HepG2 (cell line): ENCODE data around the gene PSKH1. TPM values are rescaled to one million over a fixed set of nuclear protein-coding genes. Genes with fewer than 3 reads are reported as not detected.

Experiments used
- AHR ChIP-seq: IDR thresholded peaks from 2 replicates; pipeline ENCODE4 v1.6.1; 2018; ENCODE audit warnings: missing genetic modification reagents, missing compliant biosample characterization
- SMARCE1 ChIP-seq: fragments of 450-650 bp; IDR thresholded peaks from 2 replicates; pipeline ENCODE4 v1.6.1; 2017; ENCODE audit warnings: borderline replicate concordance
- SPEN ChIP-seq: sonication (generic); formaldehyde crosslinking; IDR thresholded peaks from 2 replicates; pipeline ENCODE4 v1.5.1; 2020; ENCODE audit warnings: low read depth, mild to moderate bottlenecking, missing genetic modification reagents
- THYN1 ChIP-seq: sonication (generic); formaldehyde crosslinking; IDR thresholded peaks from 2 replicates; pipeline ENCODE4 v1.8.1; 2023; ENCODE audit warnings: low read depth, mild to moderate bottlenecking, moderate library complexity, missing genetic modification reagents, borderline replicate concordance
- ZNF432 ChIP-seq: sonication (generic); formaldehyde crosslinking; IDR thresholded peaks from 2 replicates; pipeline ENCODE4 v1.5.0; 2020; ENCODE audit warnings: missing genetic modification reagents, mild to moderate bottlenecking, borderline replicate concordance
- ZNF484 ChIP-seq: sonication (generic); formaldehyde crosslinking; IDR thresholded peaks from 2 replicates; pipeline ENCODE4 v1.5.1; 2020; ENCODE audit warnings: mild to moderate bottlenecking, low read depth, missing genetic modification reagents, borderline replicate concordance
- ZNF772 ChIP-seq: sonication (generic); formaldehyde crosslinking; IDR thresholded peaks from 2 replicates; pipeline ENCODE4 v1.5.0; 2020; ENCODE audit warnings: mild to moderate bottlenecking, missing genetic modification reagents
- ZSCAN30 ChIP-seq: sonication (generic); formaldehyde crosslinking; IDR thresholded peaks from 2 replicates; pipeline ENCODE4 v1.5.0; 2020; ENCODE audit warnings: mild to moderate bottlenecking, missing genetic modification reagents
- polyA plus RNA-seq, 8 experiments: library from polyadenylated mRNA; depleted of rRNA in 3 of 8; stranded (reverse) in 7 of 8; unstranded in 1 of 8; fragments of >200 nt; fragmentation: Illumina TruSeq in 4 of 8; extraction: Trizol in 4 of 8; gene quantifications; 2 replicates each; pipeline versions ENCODE4 v1.2.1 to v1.2.3, GENCODE V29; 2011 to 2016; ENCODE audit warnings: low read depth in 4 of 8, missing spikeins in 1 of 8, mixed read lengths in 1 of 8; ENCODE audit not compliant: insufficient read depth in 1 of 8
- total RNA-seq, 5 experiments: library from RNA; depleted of rRNA; stranded (reverse); fragments of >200 nt; fragmentation: Illumina TruSeq; extraction: Trizol; gene quantifications; 2 replicates each; pipeline ENCODE4 v1.2.3, GENCODE V29; 2016; ENCODE audit warnings: low read depth in 1 of 5
- TF ChIP-seq, protein P1 (sequence below): sonication (generic); formaldehyde crosslinking; IDR thresholded peaks from 2 replicates; pipeline ENCODE4 v1.4.0; 2020; ENCODE audit warnings: missing genetic modification reagents, borderline replicate concordance
- TF ChIP-seq, protein P2 (sequence below): sonication (generic); formaldehyde crosslinking; IDR thresholded peaks from 2 replicates; pipeline ENCODE4 v1.9.0; 2022; ENCODE audit warnings: missing genetic modification reagents, mild to moderate bottlenecking, borderline replicate concordance
- TF ChIP-seq, protein P3 (sequence below): sonication (generic); formaldehyde crosslinking; IDR thresholded peaks from 2 replicates; pipeline ENCODE4 v1.5.0; 2020; ENCODE audit warnings: mild to moderate bottlenecking, missing genetic modification reagents, borderline replicate concordance
- TF ChIP-seq, protein P4 (sequence below): sonication (generic); formaldehyde crosslinking; IDR thresholded peaks from 2 replicates; pipeline ENCODE4 v1.5.1; 2020; ENCODE audit warnings: missing genetic modification reagents, mild to moderate bottlenecking, borderline replicate concordance
- TF ChIP-seq, protein P5 (sequence below): IDR thresholded peaks from 2 replicates; pipeline ENCODE4 v1.6.1; 2018; ENCODE audit warnings: missing genetic modification reagents, mild to moderate bottlenecking, missing compliant biosample characterization
- TF ChIP-seq, protein P6 (sequence below), 2 experiments: fragments of 450-650 bp in 1 of 2; sonication (generic) in 1 of 2; formaldehyde crosslinking; IDR thresholded peaks; 2 replicates each; pipeline versions ENCODE4 v1.5.0 to v1.8.0; 2020 to 2022; ENCODE audit warnings: mild to moderate bottlenecking in 1 of 2, missing genetic modification reagents in 1 of 2
- TF ChIP-seq, protein P7 (sequence below): sonication (generic); formaldehyde crosslinking; IDR thresholded peaks from 2 replicates; pipeline ENCODE4 v1.8.1; 2023; ENCODE audit warnings: missing genetic modification reagents, mild to moderate bottlenecking, borderline replicate concordance
- TF ChIP-seq, protein P8 (sequence below): sonication (generic); formaldehyde crosslinking; IDR thresholded peaks from 2 replicates; pipeline ENCODE4 v1.8.1; 2023; ENCODE audit warnings: mild to moderate bottlenecking, moderate library complexity, missing genetic modification reagents

PSKH1 gene
- total and polyA plus RNA-seq, 2 of the 13 experiments (the other 11 are each of a cell fraction or from before 2014, with no cell fraction given) = 8.4 to 19.1 TPM

DNA sequence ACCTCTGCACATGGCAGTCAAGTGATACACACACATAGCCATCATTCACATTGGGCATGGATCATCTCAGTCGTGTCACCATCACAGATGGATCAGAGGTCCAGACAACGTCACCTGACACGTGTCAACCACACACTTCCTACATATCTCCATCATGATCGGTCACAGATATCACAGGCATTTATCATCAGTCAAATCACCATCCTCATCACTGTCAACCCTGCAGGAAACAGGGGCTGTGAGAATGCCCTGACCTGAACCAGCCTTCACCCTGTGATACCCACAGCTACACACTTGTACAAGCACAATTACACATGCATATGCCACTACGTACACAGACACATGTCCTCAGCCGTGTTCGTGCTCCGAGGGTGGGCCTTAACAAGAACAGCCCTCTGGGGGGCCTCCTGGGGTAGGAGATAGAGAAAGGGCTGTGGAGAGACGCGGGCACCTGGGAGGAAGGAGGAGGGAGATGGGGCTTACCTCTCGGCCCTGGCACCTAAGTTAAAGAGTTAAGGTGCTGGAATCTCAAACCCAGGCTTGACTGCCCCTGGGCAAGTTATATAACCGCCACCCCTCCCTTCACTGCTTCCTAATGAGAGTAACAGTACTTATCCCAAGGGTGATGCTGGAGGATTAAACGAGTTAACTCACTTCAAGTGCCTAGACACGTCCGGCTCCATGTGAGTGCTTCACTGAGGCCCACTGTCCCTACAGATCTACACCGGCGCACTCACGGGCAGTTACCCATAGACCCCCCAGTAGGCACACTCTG lies 74.3 kb downstream of the PSKH1 start (continued):
- TF ChIP-seq, protein P1, sequence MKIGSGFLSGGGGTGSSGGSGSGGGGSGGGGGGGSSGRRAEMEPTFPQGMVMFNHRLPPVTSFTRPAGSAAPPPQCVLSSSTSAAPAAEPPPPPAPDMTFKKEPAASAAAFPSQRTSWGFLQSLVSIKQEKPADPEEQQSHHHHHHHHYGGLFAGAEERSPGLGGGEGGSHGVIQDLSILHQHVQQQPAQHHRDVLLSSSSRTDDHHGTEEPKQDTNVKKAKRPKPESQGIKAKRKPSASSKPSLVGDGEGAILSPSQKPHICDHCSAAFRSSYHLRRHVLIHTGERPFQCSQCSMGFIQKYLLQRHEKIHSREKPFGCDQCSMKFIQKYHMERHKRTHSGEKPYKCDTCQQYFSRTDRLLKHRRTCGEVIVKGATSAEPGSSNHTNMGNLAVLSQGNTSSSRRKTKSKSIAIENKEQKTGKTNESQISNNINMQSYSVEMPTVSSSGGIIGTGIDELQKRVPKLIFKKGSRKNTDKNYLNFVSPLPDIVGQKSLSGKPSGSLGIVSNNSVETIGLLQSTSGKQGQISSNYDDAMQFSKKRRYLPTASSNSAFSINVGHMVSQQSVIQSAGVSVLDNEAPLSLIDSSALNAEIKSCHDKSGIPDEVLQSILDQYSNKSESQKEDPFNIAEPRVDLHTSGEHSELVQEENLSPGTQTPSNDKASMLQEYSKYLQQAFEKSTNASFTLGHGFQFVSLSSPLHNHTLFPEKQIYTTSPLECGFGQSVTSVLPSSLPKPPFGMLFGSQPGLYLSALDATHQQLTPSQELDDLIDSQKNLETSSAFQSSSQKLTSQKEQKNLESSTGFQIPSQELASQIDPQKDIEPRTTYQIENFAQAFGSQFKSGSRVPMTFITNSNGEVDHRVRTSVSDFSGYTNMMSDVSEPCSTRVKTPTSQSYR (CRISPR knock-in tag) = no peak
- TF ChIP-seq ZNF484 = no peak
- TF ChIP-seq ZNF432 (CRISPR knock-in tag) = no peak
- TF ChIP-seq AHR (CRISPR knock-in tag) = no peak
- TF ChIP-seq SMARCE1 = no peak
- TF ChIP-seq, protein P2, sequence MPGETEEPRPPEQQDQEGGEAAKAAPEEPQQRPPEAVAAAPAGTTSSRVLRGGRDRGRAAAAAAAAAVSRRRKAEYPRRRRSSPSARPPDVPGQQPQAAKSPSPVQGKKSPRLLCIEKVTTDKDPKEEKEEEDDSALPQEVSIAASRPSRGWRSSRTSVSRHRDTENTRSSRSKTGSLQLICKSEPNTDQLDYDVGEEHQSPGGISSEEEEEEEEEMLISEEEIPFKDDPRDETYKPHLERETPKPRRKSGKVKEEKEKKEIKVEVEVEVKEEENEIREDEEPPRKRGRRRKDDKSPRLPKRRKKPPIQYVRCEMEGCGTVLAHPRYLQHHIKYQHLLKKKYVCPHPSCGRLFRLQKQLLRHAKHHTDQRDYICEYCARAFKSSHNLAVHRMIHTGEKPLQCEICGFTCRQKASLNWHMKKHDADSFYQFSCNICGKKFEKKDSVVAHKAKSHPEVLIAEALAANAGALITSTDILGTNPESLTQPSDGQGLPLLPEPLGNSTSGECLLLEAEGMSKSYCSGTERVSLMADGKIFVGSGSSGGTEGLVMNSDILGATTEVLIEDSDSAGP = no peak
- no peak for TF ChIP-seq ZSCAN30
- TF ChIP-seq, protein P3, sequence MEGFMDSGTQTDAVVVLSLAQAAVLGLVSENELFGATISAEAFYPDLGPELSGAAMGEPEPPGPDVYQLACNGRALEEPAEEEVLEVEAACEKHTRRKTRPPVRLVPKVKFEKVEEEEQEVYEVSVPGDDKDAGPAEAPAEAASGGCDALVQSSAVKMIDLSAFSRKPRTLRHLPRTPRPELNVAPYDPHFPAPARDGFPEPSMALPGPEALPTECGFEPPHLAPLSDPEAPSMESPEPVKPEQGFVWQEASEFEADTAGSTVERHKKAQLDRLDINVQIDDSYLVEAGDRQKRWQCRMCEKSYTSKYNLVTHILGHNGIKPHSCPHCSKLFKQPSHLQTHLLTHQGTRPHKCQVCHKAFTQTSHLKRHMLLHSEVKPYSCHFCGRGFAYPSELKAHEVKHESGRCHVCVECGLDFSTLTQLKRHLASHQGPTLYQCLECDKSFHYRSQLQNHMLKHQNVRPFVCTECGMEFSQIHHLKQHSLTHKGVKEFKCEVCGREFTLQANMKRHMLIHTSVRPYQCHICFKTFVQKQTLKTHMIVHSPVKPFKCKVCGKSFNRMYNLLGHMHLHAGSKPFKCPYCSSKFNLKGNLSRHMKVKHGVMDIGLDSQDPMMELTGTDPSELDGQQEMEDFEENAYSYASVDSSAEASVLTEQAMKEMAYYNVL (CRISPR knock-in tag) = no peak
- TF ChIP-seq ZNF772 (CRISPR knock-in tag) = no peak
- TF ChIP-seq SPEN = no peak
- TF ChIP-seq, protein P4, sequence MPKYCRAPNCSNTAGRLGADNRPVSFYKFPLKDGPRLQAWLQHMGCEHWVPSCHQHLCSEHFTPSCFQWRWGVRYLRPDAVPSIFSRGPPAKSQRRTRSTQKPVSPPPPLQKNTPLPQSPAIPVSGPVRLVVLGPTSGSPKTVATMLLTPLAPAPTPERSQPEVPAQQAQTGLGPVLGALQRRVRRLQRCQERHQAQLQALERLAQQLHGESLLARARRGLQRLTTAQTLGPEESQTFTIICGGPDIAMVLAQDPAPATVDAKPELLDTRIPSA = no peak
- TF ChIP-seq, protein P5, sequence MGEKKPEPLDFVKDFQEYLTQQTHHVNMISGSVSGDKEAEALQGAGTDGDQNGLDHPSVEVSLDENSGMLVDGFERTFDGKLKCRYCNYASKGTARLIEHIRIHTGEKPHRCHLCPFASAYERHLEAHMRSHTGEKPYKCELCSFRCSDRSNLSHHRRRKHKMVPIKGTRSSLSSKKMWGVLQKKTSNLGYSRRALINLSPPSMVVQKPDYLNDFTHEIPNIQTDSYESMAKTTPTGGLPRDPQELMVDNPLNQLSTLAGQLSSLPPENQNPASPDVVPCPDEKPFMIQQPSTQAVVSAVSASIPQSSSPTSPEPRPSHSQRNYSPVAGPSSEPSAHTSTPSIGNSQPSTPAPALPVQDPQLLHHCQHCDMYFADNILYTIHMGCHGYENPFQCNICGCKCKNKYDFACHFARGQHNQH (CRISPR knock-in tag) = no peak
- no peak for TF ChIP-seq THYN1 (CRISPR knock-in tag)
- TF ChIP-seq, protein P6, sequence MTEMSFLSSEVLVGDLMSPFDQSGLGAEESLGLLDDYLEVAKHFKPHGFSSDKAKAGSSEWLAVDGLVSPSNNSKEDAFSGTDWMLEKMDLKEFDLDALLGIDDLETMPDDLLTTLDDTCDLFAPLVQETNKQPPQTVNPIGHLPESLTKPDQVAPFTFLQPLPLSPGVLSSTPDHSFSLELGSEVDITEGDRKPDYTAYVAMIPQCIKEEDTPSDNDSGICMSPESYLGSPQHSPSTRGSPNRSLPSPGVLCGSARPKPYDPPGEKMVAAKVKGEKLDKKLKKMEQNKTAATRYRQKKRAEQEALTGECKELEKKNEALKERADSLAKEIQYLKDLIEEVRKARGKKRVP (CRISPR knock-in tag; IDR thresholded peaks at IDR 0.05) = no peak
- TF ChIP-seq, protein P7, sequence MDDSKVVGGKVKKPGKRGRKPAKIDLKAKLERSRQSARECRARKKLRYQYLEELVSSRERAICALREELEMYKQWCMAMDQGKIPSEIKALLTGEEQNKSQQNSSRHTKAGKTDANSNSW (CRISPR knock-in tag) = 0 out of 2 replicates have a peak, but pooled peaks have one; percentile 28
- TF ChIP-seq, protein P8, sequence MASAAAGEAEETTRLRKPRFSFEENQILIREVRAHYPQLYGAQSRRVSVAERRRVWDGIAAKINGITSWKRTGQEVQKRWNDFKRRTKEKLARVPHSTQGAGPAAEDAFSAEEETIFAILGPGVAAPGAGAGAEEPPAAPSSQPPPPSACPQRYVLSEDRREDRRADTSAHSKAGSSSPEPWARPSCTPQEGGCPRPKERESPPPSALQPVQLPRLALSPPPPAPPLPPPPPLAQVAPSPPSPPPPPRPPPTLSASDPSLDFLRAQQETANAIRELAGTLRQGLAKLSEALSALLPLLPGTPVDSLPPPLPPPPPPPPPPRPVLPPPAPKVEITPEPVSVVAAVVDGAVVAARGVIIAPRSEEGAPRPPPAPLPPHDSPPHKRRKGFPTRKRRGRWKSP (CRISPR knock-in tag) = no peak
